Midbrain (tissue), 1 donor: Measurements from ENCODE around the gene SDK1.

ENCODE experiments used
- DNase-seq: peaks from one replicate; lab custom pipeline; 2025; lab: John Stamatoyannopoulos, UW

SDK1 gene

DNA sequence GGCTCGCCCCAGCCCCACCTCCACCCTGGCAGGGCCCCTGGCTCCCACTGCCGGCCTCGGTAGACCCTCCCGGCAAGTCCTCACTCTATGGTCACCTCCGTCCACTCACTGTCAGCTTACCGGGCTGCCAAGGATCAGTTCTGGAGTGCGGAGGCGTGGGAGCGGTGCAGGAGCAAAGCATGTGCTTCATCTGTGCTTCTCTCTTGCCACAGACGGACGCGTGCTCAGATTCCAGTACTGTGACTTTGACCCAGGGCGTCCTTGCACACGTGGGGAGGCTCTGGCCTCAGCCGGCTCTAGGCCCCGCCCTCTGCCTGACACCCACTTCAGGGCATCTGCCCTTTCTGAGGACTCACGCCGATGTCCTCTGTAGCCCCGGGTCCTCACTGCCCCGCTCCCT lies 833.6 kb downstream of the SDK1 start:
- no peak for DNase-seq

DNA sequence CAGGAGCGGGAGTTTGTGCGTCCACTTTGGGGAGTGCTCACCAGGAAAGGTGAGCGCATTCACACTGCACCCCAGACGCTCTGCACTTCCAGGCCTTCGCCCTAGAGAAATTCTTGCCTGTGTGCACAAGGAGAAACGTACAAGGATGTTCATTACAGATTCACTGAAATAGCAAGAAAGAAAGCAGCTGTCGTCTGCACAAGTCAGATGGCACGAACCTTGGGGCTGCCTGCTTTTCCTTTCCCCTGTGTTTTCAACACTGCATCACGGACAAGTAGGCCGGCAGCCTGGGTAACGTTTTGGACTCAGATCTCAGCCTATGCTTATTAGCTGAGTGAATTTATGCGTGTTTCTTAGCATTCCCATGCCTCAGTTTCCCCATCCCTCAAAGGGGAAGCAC lies 834.2 kb downstream of the SDK1 start:
- DNase-seq, result no peak

DNA sequence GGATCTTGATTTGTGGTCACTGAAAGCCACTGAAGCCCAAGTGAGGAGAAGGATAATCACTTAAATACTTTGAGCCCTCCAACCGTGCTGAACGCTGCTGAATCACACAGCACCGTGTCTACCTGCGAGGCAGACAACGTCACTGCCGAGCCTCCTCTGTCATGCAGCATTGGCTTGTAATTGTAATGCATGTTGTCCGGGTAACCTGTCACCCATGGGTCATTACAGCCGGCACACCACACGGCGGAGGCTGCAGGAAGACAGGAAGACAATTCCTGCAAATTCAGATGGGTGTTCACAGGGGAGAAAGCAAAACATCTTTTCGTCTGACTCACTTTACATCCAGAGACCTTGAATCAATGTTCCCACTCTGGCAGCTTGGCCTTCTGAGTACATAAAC lies 835.0 kb downstream of the SDK1 start:
- DNase-seq, result no peak

DNA sequence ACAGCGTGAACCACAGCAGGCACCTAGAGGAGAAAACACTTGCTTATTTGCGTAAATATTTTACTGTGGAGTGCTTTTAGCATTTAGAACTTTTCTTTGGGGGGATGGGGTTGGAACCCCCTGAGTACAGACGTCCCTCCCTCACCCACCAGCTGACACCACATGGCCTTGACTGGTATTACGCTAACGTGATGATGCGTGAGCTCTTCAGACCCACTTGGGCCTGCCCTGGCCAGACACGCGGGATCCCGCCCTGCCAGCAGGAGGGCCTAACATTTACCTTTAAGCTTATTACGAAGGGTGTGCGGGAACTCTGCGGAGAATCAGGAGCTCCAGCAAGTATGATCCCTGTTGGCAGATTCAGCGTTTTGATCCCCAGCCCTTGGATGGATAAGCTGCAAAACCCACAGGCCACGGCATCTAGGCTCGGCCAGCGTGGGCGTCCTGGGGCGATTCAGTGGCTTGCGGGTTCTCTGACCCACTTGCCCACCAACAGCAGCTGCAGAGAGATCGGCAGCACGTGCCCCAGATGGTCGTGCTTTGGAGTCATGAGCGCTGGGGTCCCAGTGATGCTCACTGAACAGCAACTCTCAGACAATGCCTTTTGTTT lies 835.6 kb downstream of the SDK1 start:
- DNase-seq, result no peak

DNA sequence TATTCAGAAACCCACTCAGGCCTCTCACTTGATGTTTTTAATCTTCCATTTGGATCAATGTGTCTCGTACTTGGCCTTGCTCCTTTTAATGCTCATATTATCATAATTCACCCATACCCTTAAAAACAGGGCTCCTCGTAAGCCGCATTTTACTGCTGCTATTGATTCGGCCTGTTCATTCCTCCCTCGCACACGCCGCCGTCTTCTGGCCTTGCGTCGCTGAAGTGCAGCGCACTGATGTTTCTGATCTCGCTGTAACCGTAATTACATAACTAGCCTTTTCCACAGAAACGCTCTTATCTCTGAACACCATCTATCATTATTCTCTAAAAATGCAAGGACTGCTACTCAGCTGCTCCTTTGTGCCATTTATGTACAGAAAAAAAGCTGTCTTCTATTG lies 836.5 kb downstream of the SDK1 start:
- DNase-seq, result no peak

DNA sequence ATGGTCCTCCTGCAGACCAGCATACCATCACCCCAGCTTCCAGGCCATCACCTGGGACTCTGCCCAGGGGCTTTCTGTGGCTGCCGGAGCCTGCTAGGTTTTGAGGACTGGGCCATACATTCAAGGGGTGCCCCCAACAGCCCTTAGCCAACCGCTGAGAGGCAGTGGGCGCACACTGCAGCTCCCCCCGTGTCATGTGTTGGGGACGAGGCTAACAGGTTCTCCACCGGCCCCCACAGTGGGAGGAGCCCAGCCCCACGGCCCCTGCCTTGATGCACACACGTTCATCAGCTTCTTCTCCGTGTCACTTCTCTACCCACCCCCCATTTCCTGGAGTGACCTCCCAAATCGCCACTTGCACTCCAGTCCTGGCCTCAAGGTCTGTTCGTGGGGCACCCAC lies 837.8 kb downstream of the SDK1 start:
- DNase-seq, result no peak

DNA sequence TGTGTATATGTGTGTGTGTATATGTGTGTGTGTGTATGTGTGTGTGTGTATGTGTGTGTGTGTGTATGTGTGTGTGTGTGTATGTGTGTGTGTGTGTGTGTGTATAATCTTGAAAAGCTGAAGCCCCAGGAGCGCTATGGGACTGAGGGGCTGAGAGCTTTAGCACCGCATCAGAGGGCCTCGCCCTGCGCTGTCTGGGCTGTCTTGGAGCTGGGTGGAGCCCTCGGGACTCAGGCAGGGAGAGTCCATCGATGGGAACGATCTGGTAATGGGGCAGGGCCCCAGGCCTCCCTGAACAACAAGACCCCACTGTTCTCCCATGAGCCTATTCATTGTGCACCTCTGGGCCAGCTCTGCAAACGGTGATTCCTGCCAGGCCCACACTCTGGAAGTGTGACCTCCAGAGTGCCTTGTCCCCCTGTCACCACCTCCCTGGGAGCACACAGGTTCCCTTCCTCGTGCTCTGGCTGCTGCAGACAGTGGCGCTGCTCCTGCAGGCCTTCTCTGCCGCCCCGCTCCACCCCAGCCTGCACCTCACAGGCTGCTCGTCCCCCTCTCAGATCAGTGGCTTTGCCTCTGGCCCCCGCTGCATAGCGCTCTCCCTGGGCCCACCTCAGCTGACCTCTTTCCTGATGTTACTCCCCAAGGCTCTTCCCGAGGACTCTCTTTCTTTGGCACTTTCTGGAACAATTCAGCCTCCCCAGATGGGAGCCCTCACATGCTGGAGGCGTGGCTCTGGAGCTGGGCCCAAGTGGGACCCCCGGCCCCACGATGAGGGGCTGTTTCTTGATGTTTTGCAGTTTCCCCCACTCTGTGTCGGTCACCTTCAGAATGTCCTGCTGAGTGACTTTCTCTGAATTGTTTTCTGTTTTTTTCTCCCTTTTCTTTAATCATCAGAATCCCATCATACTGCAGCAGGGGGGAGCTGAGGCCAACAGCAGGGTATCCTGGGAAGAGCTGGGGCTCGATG lies 838.9 kb downstream of the SDK1 start:
- DNase-seq, result no peak

DNA sequence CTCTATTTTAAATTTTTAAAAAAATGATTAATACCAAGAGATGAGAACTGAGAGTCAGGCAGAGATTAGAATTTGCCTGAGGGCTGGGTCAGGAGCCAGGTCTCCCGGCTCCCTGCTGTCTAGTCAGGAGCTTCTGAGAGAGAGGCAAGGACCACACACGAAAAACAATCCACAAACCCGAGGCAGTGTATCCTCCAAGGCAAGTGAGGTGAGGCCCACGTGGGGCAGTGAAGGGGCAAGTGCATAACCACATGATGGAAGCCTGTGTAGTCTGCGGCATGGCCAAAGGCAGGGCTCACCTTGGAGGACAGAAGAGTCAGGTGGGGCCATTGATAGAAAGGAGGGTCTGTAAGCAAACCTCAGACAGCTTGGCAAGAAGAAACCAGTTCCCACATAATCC lies 839.9 kb downstream of the SDK1 start:
- DNase-seq, result no peak

DNA sequence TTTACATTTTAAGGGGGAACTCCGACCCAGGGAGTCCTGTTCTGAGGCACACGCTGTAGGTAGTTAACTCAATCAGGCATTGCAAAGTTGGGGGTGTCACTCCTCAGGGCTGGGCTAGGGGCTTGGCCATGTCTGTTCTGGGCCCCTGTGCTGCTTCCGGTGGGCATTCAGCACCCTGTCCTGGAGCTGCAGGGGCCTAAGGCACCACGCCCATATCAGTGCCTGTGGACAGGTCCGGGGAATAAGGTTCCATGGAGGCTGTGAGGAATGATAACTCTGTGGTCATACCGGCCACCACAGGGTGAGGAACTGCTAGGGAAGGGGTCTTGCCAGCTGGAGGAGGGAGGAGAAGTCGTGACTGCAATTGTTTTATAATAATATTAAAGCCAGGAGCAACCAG lies 842.0 kb downstream of the SDK1 start:
- DNase-seq, result no peak

DNA sequence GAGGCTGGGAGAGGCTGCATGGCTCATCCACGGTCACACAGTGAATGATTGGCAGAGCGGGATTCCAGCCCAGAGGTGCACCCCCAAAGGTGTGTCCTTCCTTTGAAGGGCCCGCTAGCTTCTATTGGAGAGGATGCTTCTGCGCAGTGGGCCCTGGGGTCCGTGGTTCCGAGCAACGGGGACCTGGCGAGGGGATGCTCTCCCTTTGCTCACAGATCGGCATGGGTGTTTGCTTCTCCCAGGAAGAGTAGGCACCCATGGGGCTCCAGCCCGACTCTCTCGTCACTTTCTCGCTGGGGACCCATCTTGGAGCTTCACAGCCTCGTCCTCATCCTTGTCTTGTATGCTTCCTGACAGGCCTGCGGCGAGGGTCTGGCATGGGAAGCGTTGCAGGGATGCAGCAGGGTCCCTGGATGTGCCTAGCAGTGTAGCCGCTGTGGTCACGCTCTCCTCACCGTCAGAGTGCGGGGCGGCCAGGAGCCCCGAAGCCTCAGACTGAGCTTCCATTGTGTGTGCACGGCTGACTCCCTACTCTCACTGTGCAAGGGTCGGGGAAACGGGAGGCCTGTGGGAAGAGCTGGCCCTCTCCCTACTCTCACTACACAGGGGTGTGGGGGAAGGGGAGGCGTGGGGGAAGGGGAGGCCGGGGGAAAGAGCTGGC lies 842.6 kb downstream of the SDK1 start:
- no peak for DNase-seq

DNA sequence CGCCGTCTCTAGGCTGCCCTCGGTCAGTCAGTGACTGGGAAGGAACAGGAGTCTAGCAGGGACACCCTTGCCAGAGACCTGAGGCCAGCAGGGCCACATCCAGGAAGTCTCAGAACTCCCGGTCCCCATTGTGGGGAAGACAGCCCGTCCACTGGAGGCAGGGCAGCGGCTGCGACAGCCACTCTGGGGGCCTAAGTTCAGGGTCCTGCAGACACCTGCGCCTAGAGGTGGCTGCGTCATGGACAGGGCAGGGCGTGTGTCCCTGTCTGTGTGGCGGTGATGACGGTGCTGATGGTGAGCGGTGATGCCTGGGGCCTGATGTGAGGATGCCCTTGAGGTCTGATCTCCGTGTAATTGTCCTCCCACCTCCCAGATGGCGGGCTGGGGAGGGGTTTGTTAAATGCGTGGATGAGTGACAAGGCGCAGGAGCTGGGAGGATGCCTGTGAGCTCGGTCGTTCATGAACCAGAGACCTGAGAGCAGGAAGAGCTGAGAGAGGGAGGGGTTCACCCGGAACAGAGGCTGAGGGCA lies 843.2 kb downstream of the SDK1 start:
- no peak for DNase-seq

DNA sequence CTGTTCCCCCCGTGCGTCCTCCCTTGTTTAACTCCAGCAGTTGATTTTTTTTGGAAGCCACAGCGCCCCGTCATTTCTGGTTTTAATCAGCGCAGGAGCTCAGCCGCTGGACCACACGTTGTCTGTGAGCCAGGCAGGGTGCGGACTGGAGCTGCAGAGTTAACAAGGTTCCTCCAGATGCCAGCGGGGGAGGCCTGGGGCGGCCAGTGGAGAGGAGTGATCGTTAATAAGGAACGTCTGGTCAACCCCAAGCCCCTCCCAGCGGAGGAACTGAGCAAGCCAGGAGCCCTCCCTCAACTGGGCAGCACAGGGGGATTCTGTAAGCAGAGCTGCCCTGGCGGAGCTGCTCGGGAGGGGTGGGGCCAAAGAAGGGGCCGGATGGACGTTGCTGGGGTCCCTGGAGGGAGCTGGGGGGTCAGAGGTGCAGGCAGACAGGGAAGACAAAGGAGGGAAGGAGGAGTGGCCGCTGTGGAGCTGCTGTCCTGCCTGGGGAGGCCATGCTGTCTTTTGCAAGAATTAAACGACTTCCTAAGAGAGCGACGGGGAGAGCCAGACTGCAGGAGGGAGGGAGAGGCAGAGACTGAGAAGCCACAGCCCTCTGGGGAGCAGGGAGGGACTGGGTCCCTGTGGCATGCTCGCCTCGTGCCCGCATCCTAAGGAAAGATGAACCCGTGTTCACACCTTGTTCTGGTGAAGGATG lies 843.9 kb downstream of the SDK1 start:
- no peak for DNase-seq

DNA sequence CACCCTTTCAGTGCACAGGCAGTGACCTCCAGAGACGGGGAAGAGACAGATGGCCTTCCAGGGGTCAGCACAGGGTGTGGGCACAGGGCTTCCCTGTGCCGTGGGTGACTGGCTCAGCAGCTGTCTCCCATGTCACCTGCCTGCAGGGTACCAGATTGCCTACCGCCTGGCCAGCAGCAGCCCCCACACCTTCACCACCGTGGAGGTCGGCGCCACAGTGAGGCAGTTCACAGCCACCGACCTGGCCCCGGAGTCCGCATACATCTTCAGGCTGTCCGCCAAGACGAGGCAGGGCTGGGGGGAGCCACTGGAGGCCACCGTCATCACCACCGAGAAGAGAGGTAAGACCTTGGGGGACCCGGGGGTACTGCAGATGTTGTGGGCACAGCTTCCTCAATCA lies 844.5 kb downstream of the SDK1 start:
- DNase-seq, result no peak

DNA sequence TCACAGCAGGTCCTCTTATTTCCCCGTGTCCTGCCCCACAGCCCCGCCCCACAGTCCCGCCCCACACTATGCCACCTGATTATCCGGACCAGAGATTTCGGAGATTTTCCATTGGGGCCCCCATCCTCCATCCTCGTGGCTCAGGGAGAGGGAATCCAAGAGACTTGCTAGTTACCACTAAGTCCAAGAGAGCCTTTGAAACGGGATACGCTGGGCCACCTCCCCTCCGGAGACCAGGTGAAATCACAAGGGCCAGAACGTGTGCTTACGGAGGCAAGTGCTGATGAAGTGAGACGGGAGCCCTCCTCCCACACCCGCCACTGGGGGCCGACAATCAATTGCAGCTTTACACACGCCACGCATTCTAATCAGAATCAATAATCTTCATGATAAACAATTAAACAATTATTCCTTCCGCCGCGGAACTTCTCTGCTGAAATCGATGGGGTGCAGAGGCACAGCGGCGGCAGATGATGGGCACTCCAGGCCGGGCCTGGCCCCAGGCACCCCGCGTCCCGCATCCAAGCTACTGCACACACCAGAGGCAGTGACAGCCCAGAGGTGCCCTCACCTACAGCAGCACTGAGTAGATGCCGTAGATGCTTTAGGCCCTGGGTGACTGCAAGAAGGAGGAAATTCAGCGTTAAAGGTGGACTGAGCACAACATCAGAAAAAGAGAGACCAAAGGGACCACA lies 847.0 kb downstream of the SDK1 start:
- no peak for DNase-seq

DNA sequence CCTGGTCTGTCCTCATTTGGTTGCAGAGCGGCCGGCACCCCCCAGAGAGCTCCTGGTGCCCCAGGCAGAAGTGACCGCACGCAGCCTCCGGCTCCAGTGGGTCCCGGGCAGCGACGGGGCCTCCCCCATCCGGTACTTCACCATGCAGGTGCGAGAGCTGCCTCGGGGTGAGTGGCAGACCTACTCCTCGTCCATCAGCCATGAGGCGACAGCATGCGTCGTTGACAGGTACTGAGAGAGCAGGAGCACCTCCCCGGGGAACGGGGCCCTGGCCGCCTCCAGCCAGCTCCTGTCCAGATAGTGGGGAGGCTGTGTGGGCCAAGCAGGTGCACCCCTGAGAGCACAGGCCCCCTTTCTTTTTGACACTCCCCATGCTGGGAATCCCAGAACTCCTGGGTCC lies 848.2 kb downstream of the SDK1 start:
- DNase-seq, result no peak

DNA sequence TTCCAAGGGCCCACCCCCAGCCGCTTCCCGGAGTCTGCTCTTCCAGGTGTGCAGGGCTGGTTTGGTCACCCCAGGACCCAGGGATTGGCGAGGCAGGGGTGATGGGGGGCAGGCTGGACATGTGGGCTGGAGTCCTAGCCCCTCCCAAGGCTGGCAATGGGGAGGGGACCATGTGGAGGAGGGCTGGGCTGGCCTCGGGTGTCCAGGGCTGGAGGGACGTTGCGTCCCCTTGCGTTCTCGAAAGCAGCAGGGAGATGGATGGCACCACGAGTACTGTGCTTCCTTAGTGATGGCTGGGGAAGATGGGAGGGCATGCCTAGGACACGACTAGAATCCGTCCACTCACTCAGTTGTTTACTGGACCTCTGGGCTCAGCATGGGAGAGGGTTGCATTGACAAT lies 848.6 kb downstream of the SDK1 start:
- no peak for DNase-seq

DNA sequence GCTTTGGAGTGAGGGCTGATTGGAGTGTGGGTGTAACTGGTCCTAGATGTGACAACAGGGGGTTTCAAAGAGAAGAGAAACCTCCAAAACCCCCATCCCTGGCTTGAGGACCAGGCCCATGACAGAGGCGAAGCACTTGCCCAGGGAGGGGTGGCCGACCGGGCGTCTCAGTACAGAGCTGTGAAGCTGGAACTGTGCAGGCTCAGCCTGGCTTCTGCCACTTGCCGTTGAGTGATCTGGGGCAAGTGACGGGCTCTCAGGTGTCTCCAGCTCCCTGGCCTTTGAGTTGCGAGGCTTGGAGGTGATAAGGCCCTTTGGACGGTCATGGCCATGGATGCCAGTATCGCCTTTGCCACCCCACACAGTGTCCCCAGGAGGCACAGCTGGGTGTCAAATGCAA lies 849.7 kb downstream of the SDK1 start:
- no peak for DNase-seq

DNA sequence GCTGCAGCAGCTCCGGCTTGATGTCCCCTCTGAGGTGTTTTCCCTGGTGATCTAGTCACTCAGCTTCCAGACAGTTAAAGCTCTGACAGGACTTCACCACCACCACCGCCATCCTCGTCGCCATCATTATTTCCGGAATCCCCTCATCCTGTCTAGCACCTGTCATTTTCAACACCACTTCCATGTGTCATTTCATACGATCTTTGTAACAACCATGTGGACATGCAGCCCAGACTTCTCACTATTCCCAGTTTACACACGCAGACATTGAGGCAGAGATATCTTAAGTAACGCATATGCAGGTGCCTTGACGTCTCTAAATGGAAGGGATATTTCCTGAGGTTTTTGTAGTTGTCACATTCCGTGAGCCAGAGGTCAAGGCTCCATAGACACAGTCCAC lies 850.5 kb downstream of the SDK1 start:
- DNase-seq, result no peak

DNA sequence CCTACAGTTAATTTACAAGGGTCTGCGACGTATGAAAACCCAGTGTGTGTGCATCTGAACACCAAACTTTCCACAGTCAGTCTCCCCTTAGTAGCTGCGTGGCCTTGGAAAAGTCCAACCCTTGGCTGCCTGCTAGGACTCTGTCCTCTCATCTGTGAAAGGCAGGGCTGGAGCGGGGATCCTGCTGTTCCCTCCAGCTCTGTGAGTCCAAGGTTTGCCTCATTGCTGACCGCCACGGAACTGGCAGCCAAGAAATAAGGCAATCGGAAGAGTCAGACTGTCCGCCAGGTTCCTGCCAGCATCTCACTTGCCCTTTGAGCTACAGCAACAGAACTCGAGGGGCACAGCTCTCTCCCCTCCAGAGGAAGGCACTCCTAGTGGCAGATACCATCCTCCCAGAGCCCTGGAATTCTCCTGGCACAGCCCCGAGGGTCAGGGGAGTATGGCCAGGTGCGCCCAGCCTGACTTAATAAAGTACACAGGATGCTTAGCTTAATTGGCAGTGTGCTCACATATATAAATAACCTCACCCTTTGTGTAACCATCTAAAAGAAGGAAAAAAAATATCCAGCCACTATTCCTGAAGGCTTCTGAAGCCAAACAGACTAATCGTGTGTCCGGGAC lies 851.0 kb downstream of the SDK1 start:
- no peak for DNase-seq

DNA sequence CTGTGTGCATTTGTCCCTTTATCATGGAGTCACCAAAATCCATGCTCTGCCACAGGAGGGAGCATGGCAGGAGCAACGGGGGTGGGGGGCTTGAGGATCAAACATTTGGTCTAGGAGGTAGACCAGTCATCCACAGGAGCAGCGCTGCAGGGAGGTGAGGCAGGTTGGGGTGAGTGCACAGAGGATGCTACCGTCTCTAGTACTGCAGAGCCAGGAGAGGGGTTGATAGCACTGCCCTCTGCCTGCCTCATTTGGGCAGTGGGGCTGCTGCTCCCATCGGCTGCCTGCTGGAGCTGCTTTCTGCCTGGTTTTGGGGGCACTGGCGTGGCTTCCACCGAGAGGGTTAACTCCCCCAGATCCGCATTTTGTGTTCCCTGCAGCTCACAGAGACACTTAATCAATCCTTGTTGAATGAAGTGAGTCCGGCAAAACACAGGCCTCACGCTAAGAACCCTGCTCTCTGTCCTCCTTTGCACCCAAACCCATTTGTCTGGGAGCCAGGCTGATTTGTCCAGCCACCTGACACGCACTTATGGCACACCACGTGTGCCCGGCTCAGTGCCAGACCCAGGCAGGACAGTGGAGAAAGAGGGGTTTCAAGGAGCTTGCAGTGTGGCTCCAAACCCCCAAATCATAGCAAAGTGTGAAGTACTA lies 854.0 kb downstream of the SDK1 start:
- DNase-seq, result no peak

DNA sequence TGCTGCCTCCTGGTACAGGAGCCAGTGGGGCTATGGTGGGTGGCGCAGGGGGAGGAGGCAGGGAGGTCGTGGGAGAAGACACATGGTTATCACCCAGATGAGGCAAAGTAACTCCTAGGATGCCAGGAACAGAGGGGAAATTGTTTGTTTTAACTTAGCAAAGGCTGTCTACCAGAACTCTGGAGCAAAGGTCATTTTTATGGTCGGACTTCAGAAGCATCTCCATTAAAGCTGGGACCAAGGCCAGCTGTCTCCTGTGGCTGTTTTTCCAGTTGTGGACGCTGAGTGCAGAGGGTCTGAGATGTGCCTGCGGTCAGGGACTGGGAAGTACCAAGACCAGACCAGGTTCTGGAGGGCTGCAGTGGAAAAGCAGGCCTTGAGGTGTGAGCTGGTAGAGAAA lies 855.1 kb downstream of the SDK1 start:
- no peak for DNase-seq
